Right ventricle myocardium superior (tissue), 1 donor: ENCODE measurements around the gene KATNAL1. TPM values are rescaled to one million over a fixed set of nuclear protein-coding genes. Genes with fewer than 3 reads are reported as not detected.

Experiments
- ATAC-seq: fragments of 200-7000 bp; cut with Tn5 transposase; one replicate; pipeline ENCODE4 v1.9.1; 2020; ENCODE audit warnings: mild to moderate bottlenecking; ENCODE audit not compliant: poor library complexity
- DNase-seq: peaks from one replicate; pipeline ENCODE4 v3.0.0-alpha.2; 2020
- intact Hi-C: fragments of 100-400 bp; cut with DNase I; formaldehyde crosslinking; loops from one replicate; pipeline ENCODE4 v1.11.2; 2022
- total RNA-seq: library from RNA; stranded (reverse); fragmentation: NEBNext Ultra II Directional; extraction: Animal tissue kit (Norgen Biotek cat#: 25700); gene quantifications from one replicate; pipeline ENCODE4 v1.2.1, GENCODE V29; 2021
- donor health status: DM: no; HTN: yes; CAD: no; lungs with severe emphysema.

KATNAL1 gene
- total RNA-seq, 1 donor from 2014 or later = 37.8 TPM

DNA sequence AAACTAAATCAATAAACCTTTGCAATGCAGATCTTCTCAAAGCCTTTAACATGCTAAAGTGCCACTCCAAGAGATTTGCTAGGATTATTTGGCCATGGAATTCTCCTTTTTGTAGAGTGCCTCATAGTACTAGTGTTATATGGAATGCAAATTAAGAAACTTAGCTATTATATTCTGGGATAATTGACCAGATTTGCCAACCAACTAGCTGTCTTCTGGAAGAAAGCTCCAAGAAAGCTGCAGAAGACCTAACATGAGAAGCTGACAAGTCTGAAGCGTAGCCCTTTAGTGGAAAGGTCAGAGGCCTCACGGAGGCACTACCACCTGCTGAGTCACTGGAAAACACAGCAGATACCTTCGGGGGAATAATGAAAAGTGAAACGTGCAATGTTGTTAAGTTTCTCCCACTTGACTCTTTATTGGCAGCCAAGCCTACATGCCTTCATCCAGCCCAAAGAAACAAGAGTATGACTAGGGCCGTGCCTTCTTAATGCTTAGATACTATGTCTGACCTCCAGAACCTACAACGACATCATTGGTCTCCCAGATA, 29.8 kb upstream of the KATNAL1 start:
- intact Hi-C loops = loop anchor here (10.0 kb wide), 1 partner anchor 202 kb away; no protein-coding TSS in a partner anchor
- DNase-seq (no peak), ATAC-seq (no peak)

DNA sequence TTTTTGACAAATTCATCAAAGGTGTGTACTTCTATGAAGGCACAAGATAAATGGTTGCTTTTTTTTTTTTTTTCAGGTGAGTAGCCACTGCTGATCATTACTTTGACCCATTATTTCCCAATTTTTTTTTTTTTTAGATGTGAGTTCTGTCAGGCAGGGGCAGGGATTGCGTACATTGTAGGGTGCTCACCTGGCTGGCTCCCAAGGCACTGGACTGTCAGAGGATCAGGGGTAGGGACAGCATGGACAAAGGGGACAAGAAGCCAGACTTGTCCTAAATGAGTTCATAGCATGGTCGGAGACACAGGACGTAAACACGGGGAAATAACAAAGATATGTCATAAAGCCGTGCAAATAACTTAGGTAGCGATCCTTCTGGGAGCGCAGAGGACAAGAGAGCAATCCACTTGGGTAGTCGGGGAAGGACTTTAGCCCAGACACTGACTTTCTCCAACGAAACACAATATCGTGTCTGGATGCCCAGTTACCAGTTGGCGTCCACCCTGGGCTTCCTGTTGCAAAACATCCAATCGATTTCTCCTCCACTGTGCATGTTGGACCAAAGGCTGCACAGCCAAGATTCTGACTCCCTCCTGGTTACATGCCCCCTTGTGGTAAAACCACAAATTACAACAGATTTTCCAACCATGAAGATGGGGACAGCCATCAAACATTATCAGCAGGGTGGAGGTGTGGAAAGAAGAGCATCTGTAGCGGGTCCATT, 27.5 kb upstream of the KATNAL1 start:
- intact Hi-C loops = loop anchor here (10.0 kb wide), 1 partner anchor 200 kb away; no protein-coding TSS in a partner anchor
- DNase-seq (no peak), ATAC-seq (no peak)

DNA sequence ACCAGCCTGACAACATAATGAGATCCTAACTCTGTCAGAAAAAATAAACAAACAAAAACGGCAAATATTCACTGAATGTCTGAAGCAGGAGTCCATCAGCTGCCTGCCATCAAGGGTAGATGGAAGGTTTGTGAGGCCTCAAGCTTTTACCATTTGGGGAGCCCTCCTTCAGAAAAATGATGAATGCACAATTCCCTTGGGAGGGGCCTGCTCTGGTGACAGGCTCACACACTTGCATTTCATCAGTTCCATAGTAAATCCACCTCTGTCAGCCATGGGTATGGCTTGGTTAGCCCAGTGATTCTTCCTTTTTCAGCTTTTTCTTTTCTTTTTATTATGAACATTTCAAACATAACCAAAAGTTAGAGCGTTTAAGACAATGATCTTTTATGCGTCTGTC, 26.3 kb upstream of the KATNAL1 start:
- no peak for DNase-seq
- ATAC-seq = no peak
- intact Hi-C loops = loop anchor here (10.0 kb wide), 1 partner anchor 199 kb away; no protein-coding TSS in a partner anchor

DNA sequence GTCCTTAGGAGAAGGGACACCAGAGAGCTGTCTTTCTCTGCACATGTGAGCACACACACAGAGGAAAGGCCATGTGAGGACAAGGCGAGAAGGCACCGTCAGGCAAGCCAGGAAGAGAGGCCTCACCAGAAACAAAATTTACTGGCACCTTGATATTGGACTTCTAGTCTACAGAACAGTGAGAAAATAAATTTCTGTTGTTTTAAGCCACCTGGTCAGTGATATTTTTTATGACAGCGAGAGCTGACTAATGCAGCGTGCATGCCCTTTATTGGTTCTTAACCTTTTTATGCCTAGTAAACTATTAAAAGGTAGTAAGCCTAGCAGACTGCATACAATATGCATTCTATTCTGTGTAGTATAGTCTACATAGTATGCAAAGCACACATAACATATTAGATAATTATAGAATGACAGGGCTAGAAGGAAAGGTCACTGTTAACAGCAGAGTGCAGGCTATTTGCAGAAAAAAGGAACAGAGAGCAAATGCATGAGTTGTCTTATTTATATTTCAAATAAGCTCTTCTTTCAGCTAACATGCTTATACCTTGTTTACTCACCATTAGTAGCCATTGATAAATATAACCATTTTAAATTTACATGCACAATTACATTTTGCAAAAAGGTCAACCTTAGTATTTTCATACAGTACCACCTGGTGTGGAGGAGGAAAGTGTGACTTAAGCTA, 25.2 kb upstream of the KATNAL1 start:
- intact Hi-C loops = loop anchor here (10.0 kb wide), 1 partner anchor 198 kb away; no protein-coding TSS in a partner anchor
- DNase-seq (no peak), ATAC-seq (no peak)

DNA sequence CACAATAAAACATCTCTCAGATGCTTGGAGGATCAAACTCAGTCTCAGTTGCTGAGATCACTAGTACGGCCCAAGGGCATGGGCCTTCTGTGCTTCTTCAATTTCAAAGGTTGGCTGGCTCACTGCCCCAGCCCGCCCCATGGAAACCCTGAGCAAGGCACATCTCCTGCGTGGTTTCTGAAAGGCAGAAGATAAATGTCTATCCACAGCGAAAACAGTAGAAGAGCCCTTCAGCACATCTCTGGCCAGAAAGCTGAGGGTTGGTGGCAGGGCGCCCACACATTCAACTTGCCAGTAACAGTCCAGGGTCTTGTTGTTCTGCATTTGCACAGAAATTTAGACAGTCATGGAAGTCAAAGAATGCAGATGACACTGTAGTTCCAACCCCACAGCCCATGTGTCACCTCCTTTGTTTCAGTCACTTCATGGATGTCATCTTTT, 24.0 kb upstream of the KATNAL1 start:
- DNase-seq (peak; percentile 65), ATAC-seq (peak; percentile 32)
- intact Hi-C loops = loop anchor here (10.0 kb wide), 1 partner anchor 197 kb away; no protein-coding TSS in a partner anchor

DNA sequence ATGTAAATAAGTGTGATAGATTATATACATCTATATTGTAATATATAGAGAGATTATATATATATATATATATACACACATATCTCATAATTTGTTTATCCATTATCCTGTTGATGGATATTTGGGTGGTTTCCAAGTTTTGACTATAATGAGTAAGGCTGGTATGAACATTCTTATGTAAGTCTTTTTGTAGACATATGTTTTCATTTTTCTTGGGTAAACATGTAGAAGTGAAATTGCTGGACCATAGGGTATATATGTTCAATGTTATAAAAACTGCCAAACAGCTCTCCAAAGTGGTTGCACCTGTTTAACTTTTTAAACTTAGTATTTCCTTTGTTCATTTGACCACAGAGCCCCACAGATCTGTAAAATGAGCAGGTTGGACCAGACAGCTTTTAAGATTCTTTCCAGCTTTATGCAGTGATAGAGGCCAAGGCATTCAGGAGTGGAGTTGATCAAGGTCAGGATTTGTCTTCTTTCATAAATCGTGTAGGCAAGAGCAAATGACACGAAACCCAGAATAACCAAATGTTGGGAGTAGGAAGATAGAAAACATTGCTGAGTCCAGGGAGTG, 21.7 kb upstream of the KATNAL1 start:
- no peak for ATAC-seq
- no peak for DNase-seq
- intact Hi-C loops = no loop called here

DNA sequence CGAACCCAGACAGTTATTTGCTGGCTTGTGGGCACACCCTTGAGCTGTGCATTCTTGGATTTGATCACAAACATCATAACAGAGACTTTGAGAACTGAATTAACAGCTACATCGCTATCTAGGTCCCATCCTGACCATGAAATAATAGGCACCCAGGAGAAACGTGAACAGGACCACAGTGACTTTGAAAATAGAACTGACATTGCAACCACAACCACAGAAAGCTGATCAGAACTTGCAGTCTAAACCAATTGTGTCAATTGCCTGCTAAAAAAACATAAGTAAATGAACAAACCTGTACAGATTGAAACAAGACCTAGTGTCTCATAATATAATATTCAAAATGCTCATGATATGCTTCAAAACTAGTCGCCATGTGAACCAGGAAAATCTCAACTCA, 18.3 kb upstream of the KATNAL1 start:
- DNase-seq (no peak), ATAC-seq (no peak)
- intact Hi-C loops = no loop called here

DNA sequence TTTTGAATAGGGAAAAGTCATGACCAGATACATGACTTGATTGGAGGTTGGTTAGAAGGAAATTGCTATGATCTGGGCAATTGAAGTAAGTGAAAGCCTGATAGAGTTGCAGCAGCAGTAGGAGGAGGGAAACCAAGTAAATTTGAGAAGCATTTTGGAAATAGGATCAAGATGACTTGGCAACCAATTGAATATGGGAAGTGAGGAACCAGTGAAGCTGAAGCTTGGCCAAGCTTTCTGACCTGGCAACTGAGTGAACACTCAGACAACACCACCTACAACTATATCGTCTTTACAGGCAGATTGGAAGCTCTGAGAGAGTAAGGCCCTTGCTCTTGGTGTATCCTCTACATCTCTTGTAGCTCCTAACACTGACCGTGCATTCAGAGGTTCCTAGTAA, 16.2 kb upstream of the KATNAL1 start:
- ATAC-seq = no peak
- intact Hi-C loops = no loop called here
- DNase-seq = no peak

DNA sequence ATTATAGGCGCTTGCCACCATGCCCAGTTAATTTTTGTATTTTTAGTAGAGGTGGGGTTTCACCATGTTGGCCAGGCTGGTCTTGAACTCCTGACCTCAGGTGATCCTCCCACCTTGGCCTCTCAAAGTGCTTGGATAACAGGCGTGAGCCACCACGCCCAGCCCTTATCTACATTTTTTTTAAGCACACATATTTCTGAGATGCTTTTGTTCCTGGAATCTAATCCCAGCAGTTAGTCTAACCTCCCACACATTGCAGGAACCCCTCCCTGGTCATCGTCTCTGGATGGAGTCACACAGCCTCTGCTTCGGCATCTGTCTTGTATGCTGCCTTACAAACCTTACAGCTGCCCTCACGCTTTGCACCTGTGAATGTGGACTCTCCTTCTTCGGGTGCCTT, 15.1 kb upstream of the KATNAL1 start:
- DNase-seq (no peak), ATAC-seq (no peak)
- intact Hi-C loops = no loop called here

DNA sequence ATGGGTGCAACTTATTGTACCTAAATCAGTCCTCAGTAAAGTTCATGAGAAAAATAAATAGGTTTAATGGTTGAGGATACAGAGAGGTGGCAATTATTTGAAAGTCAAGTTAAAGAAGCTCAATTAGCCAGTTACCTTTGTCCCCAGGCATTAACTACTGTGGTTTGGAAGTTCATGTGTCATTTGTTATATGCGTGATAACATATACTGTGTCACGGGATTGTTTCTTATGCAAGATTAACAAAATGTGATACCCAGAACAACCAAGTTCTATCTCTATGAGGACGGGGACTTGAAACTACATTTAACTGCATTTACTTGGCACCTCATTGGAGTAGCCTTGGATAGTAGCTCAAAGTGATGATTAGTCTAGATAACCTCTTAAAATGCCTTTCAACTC, 13.9 kb upstream of the KATNAL1 start:
- ATAC-seq = no peak
- intact Hi-C loops = no loop called here
- no peak for DNase-seq

DNA sequence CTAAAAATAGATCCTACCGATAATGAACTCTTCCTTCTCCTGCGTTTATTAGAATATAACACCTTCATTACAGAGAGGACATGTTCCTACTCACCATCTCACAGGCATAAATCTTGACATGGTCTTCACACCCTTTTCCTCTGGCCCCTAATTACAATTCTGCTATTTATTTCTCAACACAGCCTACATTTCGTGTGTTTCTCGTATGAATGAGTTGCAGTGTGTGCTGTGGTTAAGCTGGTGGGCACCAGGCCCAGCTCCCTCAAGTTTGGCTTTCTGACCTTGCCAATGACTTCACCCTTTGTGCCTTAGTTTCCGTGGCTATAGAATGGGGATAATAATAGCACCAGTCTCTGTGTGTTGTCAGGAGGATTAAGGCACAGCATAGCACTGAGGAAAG, 12.3 kb upstream of the KATNAL1 start:
- intact Hi-C loops = no loop called here
- ATAC-seq (no peak), DNase-seq (peak; percentile 51)

DNA sequence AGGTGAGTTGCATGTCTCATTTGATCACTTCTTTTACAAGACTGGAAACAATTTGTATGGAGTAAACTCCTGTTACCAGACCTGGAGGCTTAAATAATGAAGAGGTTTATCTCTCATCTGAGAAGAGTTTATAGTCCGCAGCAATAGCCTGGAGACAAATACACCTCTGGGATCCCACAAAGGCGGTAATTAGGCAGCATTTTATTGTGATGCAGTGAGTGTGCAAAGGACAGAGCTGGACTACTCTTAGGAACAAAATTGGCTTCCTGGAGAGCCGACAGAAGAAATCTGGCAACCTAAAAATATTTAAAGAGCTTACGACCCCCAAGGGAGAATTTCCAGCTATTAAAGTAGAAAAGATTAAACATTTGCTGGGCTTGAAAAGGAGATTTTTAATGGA, 11.8 kb upstream of the KATNAL1 start:
- intact Hi-C loops = no loop called here
- ATAC-seq (no peak), DNase-seq (no peak)

DNA sequence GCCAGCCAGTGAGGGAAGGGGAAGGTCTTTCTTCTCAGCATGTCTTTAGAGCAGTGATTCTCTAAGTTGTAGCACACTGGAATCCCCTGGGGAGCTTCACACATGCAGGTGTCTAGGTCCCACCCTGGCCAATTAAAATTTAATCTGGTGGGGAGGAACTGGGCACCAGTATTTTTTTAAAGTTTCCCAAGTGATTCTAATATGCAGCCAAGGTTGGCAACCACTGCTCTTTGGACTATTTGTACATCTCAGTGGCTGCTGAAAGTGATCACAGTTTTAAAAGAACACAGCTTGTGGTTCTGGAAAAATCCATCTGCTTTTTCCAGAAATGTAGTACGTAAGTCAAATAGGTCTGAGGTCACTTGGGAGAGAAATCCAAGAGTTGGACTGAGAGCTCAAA, 10.7 kb upstream of the KATNAL1 start:
- intact Hi-C loops = no loop called here
- no peak for DNase-seq
- peak; percentile 11 for ATAC-seq

DNA sequence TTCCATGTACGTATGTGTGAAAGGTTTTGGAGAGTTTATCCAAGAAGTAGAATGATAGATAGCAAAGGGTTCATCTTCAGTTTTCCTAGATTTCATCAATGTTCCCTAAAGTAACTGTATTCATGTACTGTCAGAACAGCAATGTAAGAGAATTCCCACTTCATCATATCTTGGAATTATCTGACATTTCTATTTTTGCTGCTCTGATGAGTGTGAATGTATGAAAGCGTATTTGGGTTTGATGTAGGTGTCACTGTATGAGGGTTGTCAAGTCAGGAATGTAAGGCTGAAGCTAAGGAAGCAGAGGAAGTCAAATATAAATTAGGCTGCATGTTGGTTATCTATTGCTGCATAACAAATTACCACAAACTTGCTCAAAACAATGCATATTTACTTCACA, 7.2 kb upstream of the KATNAL1 start:
- ATAC-seq = peak; percentile 38
- intact Hi-C loops = no loop called here
- no peak for DNase-seq

DNA sequence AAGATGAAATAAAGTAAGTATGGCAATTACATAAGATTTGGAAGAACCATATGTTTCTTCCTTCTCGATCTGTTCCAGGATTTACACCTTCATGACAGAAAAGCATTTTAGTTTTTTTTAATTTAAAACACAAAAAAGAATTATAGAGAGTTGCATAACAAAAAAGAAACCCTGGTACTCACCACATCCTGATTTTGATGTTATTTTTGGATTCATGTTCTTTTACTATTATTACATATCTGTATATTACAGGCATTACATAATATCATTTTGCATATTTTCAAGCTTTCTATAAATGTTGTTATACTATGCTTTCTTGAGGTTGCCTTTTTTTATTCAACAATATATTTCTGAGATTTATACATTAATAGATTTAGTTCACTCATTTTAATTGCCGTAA, 6.7 kb upstream of the KATNAL1 start:
- ATAC-seq (no peak), DNase-seq (no peak)
- intact Hi-C loops = no loop called here

DNA sequence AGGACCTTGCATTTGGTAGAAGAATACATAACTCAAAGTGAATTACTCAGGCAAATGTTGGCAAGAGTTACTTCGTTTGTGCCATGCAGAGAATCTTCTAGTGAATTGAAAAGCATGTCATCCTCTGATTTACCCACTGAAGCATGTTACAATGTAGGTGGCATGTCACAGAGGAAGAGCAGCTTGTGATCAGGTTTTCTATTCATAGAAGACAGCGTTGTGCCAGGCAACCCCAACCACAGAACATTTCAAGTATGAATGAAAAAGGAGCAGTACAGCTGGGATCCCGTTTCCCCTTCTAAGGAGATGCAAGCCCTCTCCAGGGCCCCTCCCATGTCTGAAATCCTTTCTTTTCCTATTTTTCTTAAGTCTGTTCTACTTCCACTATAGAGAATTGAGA, 6.0 kb upstream of the KATNAL1 start:
- ATAC-seq = peak; percentile 50
- intact Hi-C loops = no loop called here

DNA sequence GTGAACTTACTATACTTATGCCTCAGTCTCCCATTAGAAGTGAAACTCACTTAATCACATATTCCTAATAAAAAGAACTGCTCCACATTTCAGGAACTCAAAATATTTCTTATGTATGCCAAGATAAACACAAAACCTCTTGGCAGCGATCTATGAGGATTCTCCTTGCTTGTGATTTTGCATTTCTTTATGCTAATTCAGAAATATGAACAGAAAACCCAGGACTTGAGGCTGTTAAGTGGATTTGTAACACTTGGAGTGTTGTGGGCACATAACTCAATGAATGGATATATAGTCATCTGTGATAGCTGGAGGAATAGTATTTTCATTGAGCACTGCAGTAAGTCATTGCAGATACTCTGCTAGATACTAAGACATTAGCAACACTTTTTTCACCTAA, 5.6 kb upstream of the KATNAL1 start:
- DNase-seq = no peak
- no peak for ATAC-seq
- intact Hi-C loops = no loop called here

More for the DNA sequence above, 6.0 kb upstream of the KATNAL1 start:
- no peak for DNase-seq

DNA sequence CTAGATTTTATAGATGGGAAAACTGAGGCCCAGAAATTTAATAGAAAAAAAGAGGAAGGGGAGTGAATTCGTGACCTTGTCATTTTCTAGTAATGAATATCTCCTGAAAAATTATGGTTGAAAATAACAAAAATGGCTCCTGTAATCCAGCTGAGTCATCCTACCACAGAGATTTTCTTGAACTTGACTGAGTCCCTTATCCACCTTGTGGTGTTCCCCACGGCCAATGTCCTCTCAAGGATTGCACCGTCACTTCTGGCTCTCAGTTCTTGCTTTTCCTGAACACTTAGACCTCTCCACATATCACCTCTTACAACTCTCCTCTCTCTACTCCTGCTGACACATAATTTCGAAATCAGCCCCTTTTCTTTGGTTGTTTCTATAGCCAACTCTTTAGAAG, 1.2 kb upstream of the KATNAL1 start:
- ATAC-seq (no peak), DNase-seq (no peak)
- intact Hi-C loops = no loop called here

DNA sequence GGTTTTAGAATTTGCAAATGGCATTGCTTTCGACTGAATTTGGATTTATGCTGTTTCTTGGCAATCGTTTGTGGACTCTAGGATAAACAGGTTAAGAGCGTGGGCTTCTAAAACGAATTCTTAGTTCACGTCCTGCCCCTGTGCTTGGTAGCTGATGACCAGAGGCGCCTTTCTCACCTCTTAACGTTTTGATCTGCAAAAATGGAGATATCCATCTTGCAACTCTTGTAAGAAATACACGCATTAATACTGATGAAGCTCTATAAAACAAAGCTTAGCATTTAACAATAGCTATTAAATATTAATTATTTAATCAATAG, 580 bp upstream of the KATNAL1 start:
- no peak for DNase-seq
- no peak for ATAC-seq
- intact Hi-C loops = no loop called here

DNA sequence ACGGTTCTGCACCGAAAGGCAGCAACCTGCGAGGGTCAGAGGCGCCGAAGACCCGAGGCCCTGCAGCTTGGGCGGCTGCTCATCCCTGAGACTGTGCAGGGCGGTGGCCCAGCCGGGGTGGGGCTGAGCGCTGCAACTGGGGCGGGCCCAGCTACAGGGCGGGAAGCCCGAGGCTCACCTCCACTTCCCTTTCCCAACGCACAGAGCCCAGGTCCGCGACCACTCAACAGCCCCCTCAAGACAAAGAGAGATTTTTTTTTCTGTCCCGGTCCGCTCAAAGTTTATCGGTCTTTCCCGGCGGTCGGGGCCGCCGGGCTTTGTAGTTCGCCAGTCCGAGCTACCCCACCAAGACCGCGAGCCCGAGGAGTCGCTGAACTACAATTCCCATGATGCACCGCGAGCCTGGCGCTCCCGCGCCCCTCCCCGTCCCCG, 573 bp downstream of the KATNAL1 start:
- DNase-seq (peak; percentile 95), ATAC-seq (peak; percentile 98)
- intact Hi-C loops = no loop called here
